ENCODE results near the gene CA9.
"Not testable (repeated sequence)": the region's sequence is repeated elsewhere in the genome, so short reads cannot be mapped to it uniquely, and the experiment has no call there.

Gene CA9

DNA sequence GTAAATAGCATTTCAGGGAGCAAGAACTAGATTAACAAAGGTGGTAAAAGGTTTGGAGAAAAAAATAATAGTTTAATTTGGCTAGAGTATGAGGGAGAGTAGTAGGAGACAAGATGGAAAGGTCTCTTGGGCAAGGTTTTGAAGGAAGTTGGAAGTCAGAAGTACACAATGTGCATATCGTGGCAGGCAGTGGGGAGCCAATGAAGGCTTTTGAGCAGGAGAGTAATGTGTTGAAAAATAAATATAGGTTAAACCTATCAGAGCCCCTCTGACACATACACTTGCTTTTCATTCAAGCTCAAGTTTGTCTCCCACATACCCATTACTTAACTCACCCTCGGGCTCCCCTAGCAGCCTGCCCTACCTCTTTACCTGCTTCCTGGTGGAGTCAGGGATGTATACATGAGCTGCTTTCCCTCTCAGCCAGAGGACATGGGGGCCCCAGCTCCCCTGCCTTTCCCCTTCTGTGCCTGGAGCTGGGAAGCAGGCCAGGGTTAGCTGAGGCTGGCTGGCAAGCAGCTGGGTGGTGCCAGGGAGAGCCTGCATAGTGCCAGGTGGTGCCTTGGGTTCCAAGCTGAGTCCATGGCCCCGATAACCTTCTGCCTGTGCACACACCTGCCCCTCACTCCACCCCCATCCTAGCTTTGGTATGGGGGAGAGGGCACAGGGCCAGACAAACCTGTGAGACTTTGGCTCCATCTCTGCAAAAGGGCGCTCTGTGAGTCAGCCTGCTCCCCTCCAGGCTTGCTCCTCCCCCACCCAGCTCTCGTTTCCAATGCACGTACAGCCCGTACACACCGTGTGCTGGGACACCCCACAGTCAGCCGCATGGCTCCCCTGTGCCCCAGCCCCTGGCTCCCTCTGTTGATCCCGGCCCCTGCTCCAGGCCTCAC is at the start of gene CA9:
Gene CA9, plus strand, starts transcription at position 797 of the 893 bp plus-strand sequence. Its CDS starts 32 bp downstream, at position 829.
- no peak within 1 kb of the TSS for H3K4me3 ChIP-seq (ENCODE audit: low read depth, low read length)

DNA sequence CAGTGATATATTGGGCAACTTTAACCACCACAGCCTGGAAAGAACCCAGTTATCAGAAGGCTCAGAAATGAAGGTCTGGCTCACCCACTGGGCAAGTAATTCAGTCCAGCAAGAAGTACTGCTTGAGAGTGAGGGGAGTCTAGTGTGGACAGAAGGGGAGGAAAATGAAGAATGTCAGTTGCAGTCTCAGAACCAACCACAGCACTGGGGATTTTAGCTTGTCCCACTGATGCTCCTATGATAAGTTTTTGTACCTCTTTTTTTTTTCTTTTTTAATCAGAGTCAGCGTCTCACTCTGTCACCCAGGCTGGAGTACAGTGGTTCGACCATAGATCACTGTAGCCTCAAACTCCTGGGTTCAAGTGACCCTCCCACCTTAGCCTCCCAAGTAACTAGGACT is 46.2 kb upstream of the CA9 start:
- no peak overlapping the region for H3K4me3 ChIP-seq (ENCODE audit: low read depth, low read length)
- TF ChIP-seq, protein P1, sequence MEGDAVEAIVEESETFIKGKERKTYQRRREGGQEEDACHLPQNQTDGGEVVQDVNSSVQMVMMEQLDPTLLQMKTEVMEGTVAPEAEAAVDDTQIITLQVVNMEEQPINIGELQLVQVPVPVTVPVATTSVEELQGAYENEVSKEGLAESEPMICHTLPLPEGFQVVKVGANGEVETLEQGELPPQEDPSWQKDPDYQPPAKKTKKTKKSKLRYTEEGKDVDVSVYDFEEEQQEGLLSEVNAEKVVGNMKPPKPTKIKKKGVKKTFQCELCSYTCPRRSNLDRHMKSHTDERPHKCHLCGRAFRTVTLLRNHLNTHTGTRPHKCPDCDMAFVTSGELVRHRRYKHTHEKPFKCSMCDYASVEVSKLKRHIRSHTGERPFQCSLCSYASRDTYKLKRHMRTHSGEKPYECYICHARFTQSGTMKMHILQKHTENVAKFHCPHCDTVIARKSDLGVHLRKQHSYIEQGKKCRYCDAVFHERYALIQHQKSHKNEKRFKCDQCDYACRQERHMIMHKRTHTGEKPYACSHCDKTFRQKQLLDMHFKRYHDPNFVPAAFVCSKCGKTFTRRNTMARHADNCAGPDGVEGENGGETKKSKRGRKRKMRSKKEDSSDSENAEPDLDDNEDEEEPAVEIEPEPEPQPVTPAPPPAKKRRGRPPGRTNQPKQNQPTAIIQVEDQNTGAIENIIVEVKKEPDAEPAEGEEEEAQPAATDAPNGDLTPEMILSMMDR (IDR thresholded peaks at IDR 0.05; ENCODE audit: low read depth, low read length) = no peak

More for the DNA sequence above, at the start of gene CA9:
- TF ChIP-seq, protein P1 (IDR thresholded peaks at IDR 0.05; ENCODE audit: low read depth, low read length) = no peak

DNA sequence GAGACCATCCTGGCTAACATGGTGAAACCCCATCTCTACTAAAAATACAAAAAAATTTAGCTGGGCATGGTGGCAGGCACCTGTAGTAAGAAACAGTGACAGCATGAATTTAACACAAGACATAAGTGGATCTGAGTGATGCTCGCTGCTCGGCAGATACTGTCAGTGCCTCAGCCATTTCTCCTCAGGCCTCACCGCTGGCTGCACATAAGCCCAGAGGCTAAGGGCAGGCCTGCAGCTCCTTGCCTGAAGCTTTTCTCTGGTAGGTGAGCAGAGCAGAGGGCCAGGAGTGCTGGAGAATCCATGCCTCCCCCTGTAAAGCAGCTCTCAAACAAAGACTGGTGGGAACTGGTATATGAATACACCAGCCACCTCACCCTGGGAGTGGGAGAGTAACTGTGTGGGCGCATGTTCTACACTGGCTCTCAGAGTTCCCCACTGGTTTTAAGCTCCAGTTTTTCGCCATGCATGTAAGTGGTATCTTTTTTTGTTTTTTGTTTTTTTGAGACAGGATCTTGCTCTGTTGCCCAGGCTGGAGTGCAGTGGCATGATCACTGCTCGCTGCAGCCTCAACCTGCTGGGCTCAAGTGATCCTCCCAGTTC is 45.2 kb upstream of the CA9 start:
- TF ChIP-seq, protein P1 (IDR thresholded peaks at IDR 0.05; ENCODE audit: low read depth, low read length) = no peak
- no peak overlapping the region for H3K4me3 ChIP-seq (ENCODE audit: low read depth, low read length)

DNA sequence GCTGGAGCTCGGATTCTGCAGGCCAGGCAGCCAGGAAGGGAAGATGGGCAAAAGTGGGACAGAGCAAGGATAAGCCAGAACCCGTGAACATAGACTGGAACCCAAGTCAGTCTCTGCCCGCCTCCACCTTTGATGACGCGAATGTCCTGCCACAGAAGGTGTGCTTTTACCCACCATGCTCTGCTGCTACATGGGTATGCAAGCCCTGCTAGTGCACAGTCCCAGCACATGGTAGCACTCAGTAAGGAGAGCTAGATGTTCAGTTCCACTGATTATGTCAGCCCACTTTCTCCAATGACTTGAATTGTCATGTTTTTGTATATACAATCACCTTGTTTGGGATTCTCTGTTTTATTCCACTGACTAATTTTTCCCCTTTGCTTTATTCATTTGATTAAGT is 44.1 kb upstream of the CA9 start:
- H3K4me3 ChIP-seq (ENCODE audit: low read depth, low read length) = no peak overlapping the region
- TF ChIP-seq, protein P1 (IDR thresholded peaks at IDR 0.05; ENCODE audit: low read depth, low read length) = no peak

DNA sequence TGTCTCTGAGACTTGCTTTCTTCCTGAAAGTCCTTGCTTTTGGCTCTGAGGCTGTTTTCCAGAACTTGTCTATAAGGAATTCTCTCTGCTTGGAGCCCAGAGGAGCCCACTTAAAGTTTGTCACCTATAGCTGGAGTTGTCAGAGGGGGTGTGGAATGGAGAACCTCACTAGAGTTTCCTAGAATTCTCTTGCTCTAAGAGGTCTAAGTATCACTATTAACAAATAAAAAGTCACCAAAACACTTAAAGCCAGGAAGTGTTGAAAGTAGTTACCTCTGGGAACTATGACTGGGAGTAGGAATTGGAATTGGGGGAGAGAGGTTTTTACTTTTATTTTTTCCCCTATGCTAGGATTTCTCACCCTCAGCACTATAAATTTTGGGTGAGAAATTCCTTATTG is 38.0 kb upstream of the CA9 start:
- H3K4me3 ChIP-seq (ENCODE audit: low read depth, low read length) = no peak overlapping the region
- TF ChIP-seq, protein P1 (IDR thresholded peaks at IDR 0.05; ENCODE audit: low read depth, low read length) = no peak

DNA sequence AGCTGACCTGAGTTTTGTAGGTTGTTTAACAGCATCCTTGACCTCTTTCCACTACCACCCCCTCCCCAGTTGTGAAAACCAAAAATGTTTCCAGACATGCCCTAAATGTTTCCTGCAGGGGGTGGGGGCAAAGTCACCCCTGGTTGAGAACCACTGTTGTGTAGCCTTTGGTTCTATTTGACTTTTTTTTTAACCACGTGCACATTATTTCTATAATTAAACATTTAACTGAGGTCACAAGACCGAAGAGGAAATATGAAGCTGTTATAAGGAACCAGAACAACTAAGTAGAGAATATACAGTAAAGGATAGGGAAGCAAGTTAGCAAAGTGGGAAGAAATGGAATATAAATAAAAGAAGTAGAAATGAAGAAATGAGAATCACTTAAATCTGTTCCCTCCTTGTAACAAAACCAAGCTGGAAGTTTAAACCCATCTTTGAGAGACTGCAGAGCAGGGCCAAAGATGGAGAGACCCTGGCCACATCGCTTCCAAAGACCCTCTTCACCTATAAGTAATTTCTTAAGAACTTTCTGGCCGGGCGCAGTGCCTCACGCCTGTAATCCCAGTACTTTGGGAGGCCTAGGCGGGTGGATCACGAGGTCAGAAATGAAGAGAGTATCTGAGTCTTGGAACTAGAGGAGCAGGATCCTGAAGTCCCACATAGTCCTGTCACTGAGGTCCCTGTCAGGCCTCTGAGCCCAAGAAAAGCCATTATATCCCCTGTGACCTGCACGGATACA is 37.4 kb upstream of the CA9 start:
- H3K4me3 ChIP-seq (ENCODE audit: low read depth, low read length) = no peak overlapping the region
- TF ChIP-seq, protein P1 (IDR thresholded peaks at IDR 0.05; ENCODE audit: low read depth, low read length) = no peak

DNA sequence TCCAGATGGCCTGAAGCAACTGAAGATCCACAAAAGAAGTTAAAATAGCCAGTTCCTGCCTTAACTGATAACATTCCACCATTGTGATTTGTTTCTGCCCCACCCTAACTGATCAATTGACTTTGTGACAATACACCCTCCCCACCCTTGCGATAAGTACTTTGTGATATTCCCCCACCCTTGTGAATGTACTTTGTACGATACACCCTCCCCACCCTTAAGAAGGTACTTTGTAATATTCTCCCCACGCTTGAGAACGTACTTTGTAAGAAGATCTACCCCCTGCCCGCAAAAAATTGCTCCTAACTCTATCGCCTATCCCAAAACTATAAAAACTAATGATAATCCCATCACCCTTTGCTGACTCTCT is 36.9 kb upstream of the CA9 start:
- not testable (repeated sequence) for H3K4me3 ChIP-seq (ENCODE audit: low read depth, low read length)

DNA sequence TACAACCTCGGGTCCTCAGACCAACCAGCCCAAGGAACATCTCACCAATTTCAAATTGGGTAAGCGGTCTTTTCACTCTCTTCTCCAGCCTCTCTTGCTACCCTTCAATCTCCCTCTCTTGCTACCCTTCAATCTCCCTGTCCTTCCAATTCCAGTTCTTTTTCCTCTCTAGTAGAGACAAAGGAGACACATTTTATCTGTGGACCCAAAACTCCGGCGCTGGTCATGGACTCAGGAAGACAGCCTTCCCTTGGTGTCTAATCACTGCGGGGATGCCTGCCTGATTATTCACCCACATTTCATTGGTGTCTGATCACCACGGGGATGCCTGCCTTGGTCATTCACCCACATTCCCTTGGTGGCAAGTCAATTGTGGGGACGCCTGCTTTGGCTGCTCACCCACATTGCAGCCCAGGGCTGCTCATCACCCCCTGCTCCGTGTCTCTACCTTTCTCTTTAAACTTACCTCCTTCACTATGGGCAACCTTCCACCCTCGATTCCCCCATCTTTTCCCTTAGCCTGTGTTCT is 36.2 kb upstream of the CA9 start:
- H3K4me3 ChIP-seq (ENCODE audit: low read depth, low read length) = not testable (repeated sequence)

DNA sequence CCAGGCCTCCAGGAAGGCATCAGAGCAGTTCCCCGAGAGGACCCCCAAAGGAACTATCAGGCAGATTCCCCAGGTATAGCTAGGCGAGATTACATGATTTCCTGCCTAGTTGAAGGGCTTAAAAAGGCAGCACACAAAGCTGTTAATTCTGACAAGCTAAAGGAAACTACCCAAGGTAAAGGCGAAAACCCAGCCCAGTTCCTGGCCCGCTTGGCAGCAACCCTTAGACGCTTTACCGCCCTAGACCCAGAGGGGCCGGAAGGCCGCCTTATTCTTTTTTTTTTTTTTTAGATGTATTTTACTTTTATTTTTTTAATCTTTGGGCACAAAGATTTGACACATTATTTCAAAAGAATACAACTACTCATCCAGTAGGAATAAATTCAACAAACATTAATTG is 35.0 kb upstream of the CA9 start:
- not testable (repeated sequence) for H3K4me3 ChIP-seq (ENCODE audit: low read depth, low read length)

DNA sequence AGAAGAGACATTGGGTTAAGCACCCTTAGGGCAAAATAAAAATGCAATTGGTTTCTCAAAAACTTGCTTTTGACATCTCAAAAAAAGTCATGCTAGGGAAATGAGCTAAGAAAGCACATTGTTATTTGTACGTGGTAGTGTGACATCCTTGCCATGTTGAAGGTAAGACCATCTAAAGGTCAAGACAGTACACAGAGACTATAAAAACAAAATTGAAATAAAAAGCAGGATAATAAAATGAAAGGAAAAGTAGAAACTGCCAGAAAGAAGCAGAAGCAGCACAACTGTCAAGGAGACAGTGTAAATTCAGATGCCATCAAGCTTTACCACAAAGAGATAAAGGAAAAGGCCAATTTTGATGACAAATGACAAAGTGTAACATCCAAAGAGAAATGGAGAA is 34.5 kb upstream of the CA9 start:
- not testable (repeated sequence) for H3K4me3 ChIP-seq (ENCODE audit: low read depth, low read length)

Data from WI38 (cell line).